ENCODE data around the gene DCPS. TPM values are rescaled to one million over a fixed set of nuclear protein-coding genes. Genes with fewer than 3 reads are reported as not detected.
"Not testable (repeated sequence)": the region's sequence is repeated elsewhere in the genome, so short reads cannot be mapped to it uniquely, and the experiment has no call there.

DCPS gene
- total RNA-seq, 4 donors from 2014 or later = 15.1 to 23.4 (median 16.7) TPM

- TF ChIP-seq POLR2A (IDR thresholded peaks at IDR 0.05) (no peak), CTCF (IDR thresholded peaks at IDR 0.05) (no peak)
- peak in 1 of 2 donors; percentile 77 for DNase-seq (ENCODE audit: low spot score in 2 of 2)
- WGBS, 2 donors = 59 to 60% methylated on average over 17 of the region's 17 CpGs
Observed at GRCh38 chr11:126345759-126346585, 42.1 kb downstream of the DCPS start.

GRCh38 chr11:126346586-126346940, 42.7 kb downstream of the DCPS start:
- intact Hi-C loops (cut with DNase I; ENCODE audit: low total_unique reads) = no loop called here
- 82 to 89% methylated on average over 1 of the region's 1 CpG for WGBS, 2 donors
- DNase-seq (ENCODE audit: low spot score in 2 of 2) = no peak
- TF ChIP-seq CTCF (IDR thresholded peaks at IDR 0.05) (no peak), POLR2A (IDR thresholded peaks at IDR 0.05) (no peak)
- H3K4me3 ChIP-seq (ENCODE audit: low read depth, poor library complexity, severe bottlenecking) = no peak overlapping the region

More at GRCh38 chr11:126345759-126346585, 42.1 kb downstream of the DCPS start:
- no peak overlapping the region for H3K4me3 ChIP-seq (ENCODE audit: low read depth, poor library complexity, severe bottlenecking)
- intact Hi-C loops (cut with DNase I; ENCODE audit: low total_unique reads) = no loop called here

GRCh38 chr11:126346946-126347345, 43.1 kb downstream of the DCPS start:
- H3K4me3 ChIP-seq (ENCODE audit: low read depth, poor library complexity, severe bottlenecking); intact Hi-C loops (cut with DNase I; ENCODE audit: low total_unique reads); DNase-seq (ENCODE audit: low spot score in 2 of 2): not testable (repeated sequence)
- WGBS, 2 donors = 68 to 76% methylated on average over 7 of the region's 7 CpGs

GRCh38 chr11:126347751-126348668, 44.1 kb downstream of the DCPS start:
- no peak overlapping the region for H3K4me3 ChIP-seq (ENCODE audit: low read depth, poor library complexity, severe bottlenecking)
- no peak for TF ChIP-seq POLR2A (IDR thresholded peaks at IDR 0.05)
- no peak for TF ChIP-seq CTCF (IDR thresholded peaks at IDR 0.05)
- intact Hi-C loops (cut with DNase I; ENCODE audit: low total_unique reads) = no loop called here
- DNase-seq (ENCODE audit: low spot score in 2 of 2) = no peak
- WGBS, 2 donors = 79 to 82% methylated on average over 17 of the region's 17 CpGs

- H3K4me3 ChIP-seq (ENCODE audit: low read depth, poor library complexity, severe bottlenecking) = no peak overlapping the region
- DNase-seq (ENCODE audit: low spot score in 2 of 2) = no peak
- WGBS, 2 donors = 60 to 68% methylated on average over 8 of the region's 8 CpGs
- intact Hi-C loops (cut with DNase I; ENCODE audit: low total_unique reads) = no loop called here
- no peak for TF ChIP-seq CTCF (IDR thresholded peaks at IDR 0.05)
- no peak for TF ChIP-seq POLR2A (IDR thresholded peaks at IDR 0.05)
Observed at GRCh38 chr11:126348806-126349582, 45.1 kb downstream of the DCPS start.
